Measurements from ENCODE around the gene CCSER1.
"Not testable (repeated sequence)": the region's sequence is repeated elsewhere in the genome, so short reads cannot be mapped to it uniquely, and the experiment has no call there.

Gene CCSER1

DNA sequence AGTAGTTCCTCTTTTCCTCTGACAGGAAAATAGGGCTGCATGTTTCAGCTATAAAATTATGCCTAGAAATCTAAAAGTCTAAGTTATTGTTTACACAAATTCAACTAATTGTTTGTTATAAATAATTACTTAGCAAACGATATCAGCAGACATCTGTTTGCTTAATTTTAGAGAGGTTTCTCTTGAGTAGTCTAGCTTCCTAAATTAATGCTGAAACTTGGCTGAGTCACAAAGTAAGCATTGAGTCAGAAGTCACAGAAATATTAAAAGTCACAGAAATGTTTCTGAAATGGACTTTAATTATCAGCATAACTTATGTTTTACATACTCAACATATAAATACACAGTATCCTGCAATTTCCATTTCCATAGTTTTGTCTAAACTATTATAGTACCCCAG lies 1044.0 kb downstream of the CCSER1 start:
- no peaks in the 10 kb centered on the region for H3K36me3 ChIP-seq (ENCODE audit: low read length)
- no peaks in the 10 kb centered on the region for H3K9me2 ChIP-seq (replicated peaks; ENCODE audit: insufficient read depth, low read length)
- H3K27me3 ChIP-seq (ENCODE audit: low read length) = no peaks in the 10 kb centered on the region
- no peaks in the 10 kb centered on the region for H4K20me1 ChIP-seq (ENCODE audit: low read depth, low read length)
- H3K9me3 ChIP-seq (ENCODE audit: insufficient read depth, low read length) = no peaks in the 10 kb centered on the region
- no peak for TF ChIP-seq EZH2phosphoT487 (conservative IDR thresholded peaks at IDR 0.05; ENCODE audit: low read length)
- TF ChIP-seq, protein P1, sequence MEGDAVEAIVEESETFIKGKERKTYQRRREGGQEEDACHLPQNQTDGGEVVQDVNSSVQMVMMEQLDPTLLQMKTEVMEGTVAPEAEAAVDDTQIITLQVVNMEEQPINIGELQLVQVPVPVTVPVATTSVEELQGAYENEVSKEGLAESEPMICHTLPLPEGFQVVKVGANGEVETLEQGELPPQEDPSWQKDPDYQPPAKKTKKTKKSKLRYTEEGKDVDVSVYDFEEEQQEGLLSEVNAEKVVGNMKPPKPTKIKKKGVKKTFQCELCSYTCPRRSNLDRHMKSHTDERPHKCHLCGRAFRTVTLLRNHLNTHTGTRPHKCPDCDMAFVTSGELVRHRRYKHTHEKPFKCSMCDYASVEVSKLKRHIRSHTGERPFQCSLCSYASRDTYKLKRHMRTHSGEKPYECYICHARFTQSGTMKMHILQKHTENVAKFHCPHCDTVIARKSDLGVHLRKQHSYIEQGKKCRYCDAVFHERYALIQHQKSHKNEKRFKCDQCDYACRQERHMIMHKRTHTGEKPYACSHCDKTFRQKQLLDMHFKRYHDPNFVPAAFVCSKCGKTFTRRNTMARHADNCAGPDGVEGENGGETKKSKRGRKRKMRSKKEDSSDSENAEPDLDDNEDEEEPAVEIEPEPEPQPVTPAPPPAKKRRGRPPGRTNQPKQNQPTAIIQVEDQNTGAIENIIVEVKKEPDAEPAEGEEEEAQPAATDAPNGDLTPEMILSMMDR (IDR thresholded peaks at IDR 0.05; ENCODE audit: insufficient read depth, low read length, poor library complexity, severe bottlenecking) = no peak
- H3K9ac ChIP-seq (ENCODE audit: low read length) = no peak overlapping the region
- H3K4me3 ChIP-seq (ENCODE audit: insufficient read depth, low read length, poor library complexity, severe bottlenecking) = no peak overlapping the region
- no peak overlapping the region for H3K4me2 ChIP-seq (ENCODE audit: low read depth, low read length, poor library complexity, severe bottlenecking)
- H3F3A ChIP-seq (ENCODE audit: insufficient read depth) = no peaks in the 10 kb centered on the region
- no peaks in the 10 kb centered on the region for H3K79me2 ChIP-seq (ENCODE audit: insufficient read depth, low read length)
- no peak overlapping the region for H3K27ac ChIP-seq (ENCODE audit: low read depth, low read length)
- no peak overlapping the region for H2AFZ ChIP-seq (ENCODE audit: low read depth, low read length, severe bottlenecking)

DNA sequence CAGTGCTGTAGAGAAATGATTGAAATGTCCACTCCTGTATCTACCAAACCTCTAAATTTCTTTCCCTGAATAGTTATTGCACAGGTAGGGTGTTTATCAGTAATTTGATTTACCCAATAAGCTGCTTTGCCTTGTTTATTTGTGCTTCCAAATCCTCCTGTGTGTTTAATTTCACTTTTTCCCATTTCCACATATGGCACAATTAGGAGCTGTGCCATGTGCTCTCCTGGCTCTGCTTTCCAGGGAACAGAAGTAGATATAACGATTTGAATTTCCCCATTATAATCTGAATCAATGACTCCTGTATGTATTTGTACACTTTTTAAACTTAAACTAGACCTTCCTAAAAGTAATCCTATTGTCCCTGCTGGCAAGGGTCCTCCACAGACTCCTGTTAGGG lies 1057.9 kb downstream of the CCSER1 start:
- not testable (repeated sequence) for H3K4me2 ChIP-seq (ENCODE audit: low read depth, low read length, poor library complexity, severe bottlenecking); H2AFZ ChIP-seq (ENCODE audit: low read depth, low read length, severe bottlenecking); H3K9me2 ChIP-seq (replicated peaks; ENCODE audit: insufficient read depth, low read length); H3K9me3 ChIP-seq (ENCODE audit: insufficient read depth, low read length); H3K9ac ChIP-seq (ENCODE audit: low read length); H3K4me3 ChIP-seq (ENCODE audit: insufficient read depth, low read length, poor library complexity, severe bottlenecking); H4K20me1 ChIP-seq (ENCODE audit: low read depth, low read length); H3K36me3 ChIP-seq (ENCODE audit: low read length); H3K79me2 ChIP-seq (ENCODE audit: insufficient read depth, low read length); H3K27me3 ChIP-seq (ENCODE audit: low read length); H3K27ac ChIP-seq (ENCODE audit: low read depth, low read length); H3F3A ChIP-seq (ENCODE audit: insufficient read depth)

DNA sequence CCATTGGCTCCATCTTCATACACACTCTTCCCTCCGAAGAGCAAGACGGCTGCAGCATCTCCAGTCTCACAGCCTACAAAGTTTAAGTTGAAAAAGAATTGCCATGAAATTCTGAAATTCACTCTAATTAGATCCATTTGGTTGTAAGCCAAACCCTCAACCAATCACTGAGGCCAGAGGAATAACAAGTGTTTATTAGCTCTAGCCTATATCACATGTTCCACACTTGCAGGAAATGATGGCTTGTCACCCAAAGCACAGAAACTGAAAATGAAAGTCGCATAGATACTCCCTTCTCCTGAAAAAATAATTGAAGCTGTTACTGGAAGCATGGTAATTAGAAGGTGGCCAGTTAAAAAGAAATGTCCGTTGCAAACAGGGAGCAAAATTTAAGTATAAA lies 1071.8 kb downstream of the CCSER1 start:
- H3K27me3 ChIP-seq (ENCODE audit: low read length) = no peaks in the 10 kb centered on the region
- H3K27ac ChIP-seq (ENCODE audit: low read depth, low read length) = no peak overlapping the region
- H3K9ac ChIP-seq (ENCODE audit: low read length) = no peak overlapping the region
- no peaks in the 10 kb centered on the region for H3K79me2 ChIP-seq (ENCODE audit: insufficient read depth, low read length)
- H3K9me2 ChIP-seq (replicated peaks; ENCODE audit: insufficient read depth, low read length) = no peaks in the 10 kb centered on the region
- no peak overlapping the region for H3K4me2 ChIP-seq (ENCODE audit: low read depth, low read length, poor library complexity, severe bottlenecking)
- H2AFZ ChIP-seq (ENCODE audit: low read depth, low read length, severe bottlenecking) = no peak overlapping the region
- H3K4me3 ChIP-seq (ENCODE audit: insufficient read depth, low read length, poor library complexity, severe bottlenecking) = no peak overlapping the region
- no peaks in the 10 kb centered on the region for H3K36me3 ChIP-seq (ENCODE audit: low read length)
- H3K9me3 ChIP-seq (ENCODE audit: insufficient read depth, low read length) = no peaks in the 10 kb centered on the region
- no peaks in the 10 kb centered on the region for H3F3A ChIP-seq (ENCODE audit: insufficient read depth)
- TF ChIP-seq, protein P1 (IDR thresholded peaks at IDR 0.05; ENCODE audit: insufficient read depth, low read length, poor library complexity, severe bottlenecking) = no peak
- no peak for TF ChIP-seq EZH2phosphoT487 (conservative IDR thresholded peaks at IDR 0.05; ENCODE audit: low read length)
- H4K20me1 ChIP-seq (ENCODE audit: low read depth, low read length) = no peaks in the 10 kb centered on the region

DNA sequence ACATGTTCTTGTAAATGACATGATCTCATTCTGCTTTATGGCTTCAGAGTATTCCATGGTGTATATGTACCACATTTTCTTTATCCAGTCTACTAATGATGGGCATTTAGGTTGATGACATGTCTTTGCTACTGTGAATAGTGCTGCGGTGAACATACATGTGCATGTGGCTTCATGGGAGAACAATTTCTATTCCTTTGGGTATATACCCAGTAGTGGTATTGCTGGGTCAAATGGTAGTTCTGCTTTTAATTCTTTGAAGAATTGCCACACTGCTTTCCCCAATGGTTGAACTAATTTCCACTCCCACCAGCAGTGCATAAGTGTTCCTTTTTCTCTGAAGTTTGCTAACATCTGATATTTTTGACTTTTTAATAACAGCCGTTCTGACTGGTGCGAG lies 1080.3 kb downstream of the CCSER1 start:
- no peak for TF ChIP-seq EZH2phosphoT487 (conservative IDR thresholded peaks at IDR 0.05; ENCODE audit: low read length)
- TF ChIP-seq, protein P1 (IDR thresholded peaks at IDR 0.05; ENCODE audit: insufficient read depth, low read length, poor library complexity, severe bottlenecking) = no peak

More for the DNA sequence above, 1080.3 kb downstream of the CCSER1 start:
- Histone ChIP-seq H2AFZ (ENCODE audit: low read depth, low read length, severe bottlenecking) (no peak overlapping the region), H3K36me3 (ENCODE audit: low read length) (no peaks in the 10 kb centered on the region), H3K4me3 (ENCODE audit: insufficient read depth, low read length, poor library complexity, severe bottlenecking) (no peak overlapping the region), H3K27me3 (ENCODE audit: low read length) (no peaks in the 10 kb centered on the region), H3K9me2 (replicated peaks; ENCODE audit: insufficient read depth, low read length) (no peaks in the 10 kb centered on the region), H3K4me2 (ENCODE audit: low read depth, low read length, poor library complexity, severe bottlenecking) (no peak overlapping the region), H3K79me2 (ENCODE audit: insufficient read depth, low read length) (no peaks in the 10 kb centered on the region), H3K9me3 (ENCODE audit: insufficient read depth, low read length) (no peaks in the 10 kb centered on the region), H4K20me1 (ENCODE audit: low read depth, low read length) (no peaks in the 10 kb centered on the region), H3F3A (ENCODE audit: insufficient read depth) (no peaks in the 10 kb centered on the region), H3K27ac (ENCODE audit: low read depth, low read length) (no peak overlapping the region), H3K9ac (ENCODE audit: low read length) (no peak overlapping the region)

Data from SU-DHL-6 (cell line).